ENCODE data around the gene TBC1D16. TPM values are rescaled to one million over a fixed set of nuclear protein-coding genes. Genes with fewer than 3 reads are reported as not detected.

Gene TBC1D16
- total and polyA plus RNA-seq, 2 donors (not counting 1 experiment from before 2014, with no cell fraction given), result 0.82 to 2.7 TPM

DNA sequence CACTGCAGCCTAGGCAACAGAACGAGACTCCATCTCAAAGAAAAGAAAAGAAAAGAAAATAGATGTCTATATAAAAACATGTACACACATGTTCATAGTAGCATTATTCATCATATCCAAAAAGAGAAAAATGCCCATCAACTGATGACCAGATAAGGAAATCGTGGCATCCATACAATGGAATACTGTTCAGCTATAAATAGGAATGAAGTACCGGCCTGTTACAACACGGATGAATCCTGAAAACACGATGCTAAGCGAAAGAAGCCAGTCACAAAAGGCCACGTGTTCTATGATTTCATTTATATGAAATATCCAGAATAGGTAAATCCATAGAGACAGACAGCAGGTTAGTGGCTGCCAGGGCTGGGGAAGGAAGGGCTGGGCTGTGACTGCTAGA, 65.8 kb downstream of the TBC1D16 start:
- no peak overlapping the region for H3K27ac Mint-ChIP-seq
- H3K4me1 Mint-ChIP-seq, result peaks cover 33% of the 10 kb centered on the region
- H3K27me3 Mint-ChIP-seq, result no peaks in the 10 kb centered on the region
- H3K27me3 ChIP-seq (replicated peaks in 1 of 4; ENCODE audit: control extremely low read depth in 1 of 4, control insufficient read depth in 3 of 4, insufficient read depth in 4 of 4, low read length in 3 of 4), result no peaks in the 10 kb centered on the region
- no peak for TF ChIP-seq EZH2 (IDR thresholded peaks at IDR 0.05; ENCODE audit: borderline replicate concordance, insufficient read depth, low read depth, low read length, poor library complexity, severe bottlenecking)
- TF ChIP-seq, protein P1, sequence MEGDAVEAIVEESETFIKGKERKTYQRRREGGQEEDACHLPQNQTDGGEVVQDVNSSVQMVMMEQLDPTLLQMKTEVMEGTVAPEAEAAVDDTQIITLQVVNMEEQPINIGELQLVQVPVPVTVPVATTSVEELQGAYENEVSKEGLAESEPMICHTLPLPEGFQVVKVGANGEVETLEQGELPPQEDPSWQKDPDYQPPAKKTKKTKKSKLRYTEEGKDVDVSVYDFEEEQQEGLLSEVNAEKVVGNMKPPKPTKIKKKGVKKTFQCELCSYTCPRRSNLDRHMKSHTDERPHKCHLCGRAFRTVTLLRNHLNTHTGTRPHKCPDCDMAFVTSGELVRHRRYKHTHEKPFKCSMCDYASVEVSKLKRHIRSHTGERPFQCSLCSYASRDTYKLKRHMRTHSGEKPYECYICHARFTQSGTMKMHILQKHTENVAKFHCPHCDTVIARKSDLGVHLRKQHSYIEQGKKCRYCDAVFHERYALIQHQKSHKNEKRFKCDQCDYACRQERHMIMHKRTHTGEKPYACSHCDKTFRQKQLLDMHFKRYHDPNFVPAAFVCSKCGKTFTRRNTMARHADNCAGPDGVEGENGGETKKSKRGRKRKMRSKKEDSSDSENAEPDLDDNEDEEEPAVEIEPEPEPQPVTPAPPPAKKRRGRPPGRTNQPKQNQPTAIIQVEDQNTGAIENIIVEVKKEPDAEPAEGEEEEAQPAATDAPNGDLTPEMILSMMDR (IDR thresholded peaks at IDR 0.05), result no peak
- no peak for DNase-seq
- no peaks in the 10 kb centered on the region for H3K9me3 ChIP-seq (ENCODE audit: control extremely low read depth in 1 of 3, control insufficient read depth in 2 of 3, insufficient read depth in 1 of 3, low read length in 2 of 3)
- intact Hi-C loops (cut with micrococcal nuclease), result loop anchor here (1.0 to 2.0 kb wide), 2 partner anchors 125 to 181 kb away; no protein-coding TSS in a partner anchor
- CTCF ChIA-PET, result interaction anchor here (0.6 to 2.9 kb wide), 23 partner anchors 15 to 228 kb away, joined by 3 to 19 read pairs (median 4); no protein-coding TSS in a partner anchor
- H3K4me3 ChIP-seq (ENCODE audit: control extremely low read depth in 1 of 5, extremely low read depth in 1 of 5, insufficient read depth in 1 of 5, low read depth in 2 of 5, low read length in 4 of 5), result no peak overlapping the region
- H3K9me3 Mint-ChIP-seq (ENCODE audit: insufficient read depth), result no peaks in the 10 kb centered on the region
- no CpG with 5 or more reads among the region's 7 CpGs for WGBS (ENCODE audit: insufficient coverage)
- H3K9ac ChIP-seq (ENCODE audit: low read length), result no peak overlapping the region
- no peaks in the 10 kb centered on the region for H4K20me1 ChIP-seq (ENCODE audit: control insufficient read depth, insufficient read depth, low read length, poor library complexity, severe bottlenecking)
- no peak overlapping the region for H3K4me3 Mint-ChIP-seq
- POLR2A ChIA-PET, result interaction anchor here (0.8 kb wide), 1 partner anchor 173 kb away, joined by 3 read pairs; the partner anchor contains the start of gene CBX8
- H3K4me2 ChIP-seq (replicated peaks; ENCODE audit: low read depth, low read length, poor library complexity, severe bottlenecking), result no peak overlapping the region
- H3K4me1 ChIP-seq (ENCODE audit: control insufficient read depth in 2 of 2, insufficient read depth in 2 of 2, low read length in 2 of 2), result peaks cover 22 to 24% of the 10 kb centered on the region in 2 donors
- no peak overlapping the region for H3K27ac ChIP-seq (ENCODE audit: low read length in 2 of 2)
- no peaks in the 10 kb centered on the region for H3K36me3 ChIP-seq (replicated peaks in 1 of 2; ENCODE audit: control extremely low read depth in 1 of 2, control insufficient read depth in 1 of 2, extremely low read depth in 1 of 2, insufficient read depth in 2 of 2, low read length in 1 of 2)
- no peak for ATAC-seq (ENCODE audit: low read depth)
- H2AFZ ChIP-seq (ENCODE audit: insufficient read depth, low read depth, low read length, poor library complexity, severe bottlenecking), result no peak overlapping the region
- H3K79me2 ChIP-seq (ENCODE audit: control insufficient read depth, insufficient read depth, low read length), result no peaks in the 10 kb centered on the region

DNA sequence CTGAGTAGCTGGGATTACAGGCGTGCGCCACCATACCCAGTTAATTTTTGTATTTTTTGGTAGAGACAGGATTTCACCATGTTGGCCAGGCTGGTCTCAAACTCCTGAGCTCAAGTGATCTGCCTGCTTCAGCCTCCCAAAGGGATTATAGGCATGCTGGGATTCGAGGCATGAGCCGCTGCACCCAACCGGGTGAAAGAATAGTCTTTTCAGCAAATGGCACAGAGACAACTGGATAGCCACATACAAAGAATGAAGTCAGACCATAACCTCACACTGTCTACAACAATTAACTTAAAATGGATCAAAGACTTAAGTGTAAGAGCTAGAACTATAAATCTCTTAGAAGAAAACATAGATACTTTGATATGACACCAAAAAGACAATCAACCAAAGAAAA, 67.6 kb downstream of the TBC1D16 start:
- ATAC-seq (ENCODE audit: low read depth), result no peak
- no peak overlapping the region for H3K4me2 ChIP-seq (replicated peaks; ENCODE audit: low read depth, low read length, poor library complexity, severe bottlenecking)
- H4K20me1 ChIP-seq (ENCODE audit: control insufficient read depth, insufficient read depth, low read length, poor library complexity, severe bottlenecking), result no peaks in the 10 kb centered on the region
- intact Hi-C loops (cut with micrococcal nuclease), result no loop called here
- ChIA-PET POLR2A (interaction anchor here (0.5 to 0.6 kb wide), 2 partner anchors 40 to 71 kb away, joined by 3 to 4 read pairs; no protein-coding TSS in a partner anchor), CTCF (interaction anchor here (0.9 to 1.1 kb wide), 2 partner anchors 12 to 40 kb away, joined by 3 to 4 read pairs; no protein-coding TSS in a partner anchor)
- H3K36me3 ChIP-seq (replicated peaks in 1 of 2; ENCODE audit: control extremely low read depth in 1 of 2, control insufficient read depth in 1 of 2, extremely low read depth in 1 of 2, insufficient read depth in 2 of 2, low read length in 1 of 2), result no peaks in the 10 kb centered on the region
- Mint-ChIP-seq H3K4me3 (no peak overlapping the region), H3K27me3 (no peaks in the 10 kb centered on the region), H3K27ac (no peak overlapping the region), H3K9me3 (ENCODE audit: insufficient read depth) (no peaks in the 10 kb centered on the region), H3K4me1 (peaks cover 33% of the 10 kb centered on the region)
- TF ChIP-seq, protein P1 (IDR thresholded peaks at IDR 0.05), result no peak
- no peak for TF ChIP-seq EZH2 (IDR thresholded peaks at IDR 0.05; ENCODE audit: borderline replicate concordance, insufficient read depth, low read depth, low read length, poor library complexity, severe bottlenecking)
- no peak overlapping the region for H3K4me3 ChIP-seq (ENCODE audit: control extremely low read depth in 1 of 5, extremely low read depth in 1 of 5, insufficient read depth in 1 of 5, low read depth in 2 of 5, low read length in 4 of 5)
- no peaks in the 10 kb centered on the region for H3K79me2 ChIP-seq (ENCODE audit: control insufficient read depth, insufficient read depth, low read length)
- no peaks in the 10 kb centered on the region for H3K27me3 ChIP-seq (replicated peaks in 1 of 4; ENCODE audit: control extremely low read depth in 1 of 4, control insufficient read depth in 3 of 4, insufficient read depth in 4 of 4, low read length in 3 of 4)
- DNase-seq, result no peak
- H3K4me1 ChIP-seq (ENCODE audit: control insufficient read depth in 2 of 2, insufficient read depth in 2 of 2, low read length in 2 of 2), result peaks cover 22 to 24% of the 10 kb centered on the region in 2 donors
- 97% methylated on average over 3 of the region's 5 CpGs for WGBS (ENCODE audit: insufficient coverage)
- no peak overlapping the region for H2AFZ ChIP-seq (ENCODE audit: insufficient read depth, low read depth, low read length, poor library complexity, severe bottlenecking)
- H3K9ac ChIP-seq (ENCODE audit: low read length), result no peak overlapping the region
- no peak overlapping the region for H3K27ac ChIP-seq (ENCODE audit: low read length in 2 of 2)
- H3K9me3 ChIP-seq (ENCODE audit: control extremely low read depth in 1 of 3, control insufficient read depth in 2 of 3, insufficient read depth in 1 of 3, low read length in 2 of 3), result no peaks in the 10 kb centered on the region

Measured in B cell (primary cell).